ENCODE measurements around the gene CC2D1A.
A peak's percentile ranks its signal among the peaks of the same experiment; 100 is the strongest.

CC2D1A gene

DNA sequence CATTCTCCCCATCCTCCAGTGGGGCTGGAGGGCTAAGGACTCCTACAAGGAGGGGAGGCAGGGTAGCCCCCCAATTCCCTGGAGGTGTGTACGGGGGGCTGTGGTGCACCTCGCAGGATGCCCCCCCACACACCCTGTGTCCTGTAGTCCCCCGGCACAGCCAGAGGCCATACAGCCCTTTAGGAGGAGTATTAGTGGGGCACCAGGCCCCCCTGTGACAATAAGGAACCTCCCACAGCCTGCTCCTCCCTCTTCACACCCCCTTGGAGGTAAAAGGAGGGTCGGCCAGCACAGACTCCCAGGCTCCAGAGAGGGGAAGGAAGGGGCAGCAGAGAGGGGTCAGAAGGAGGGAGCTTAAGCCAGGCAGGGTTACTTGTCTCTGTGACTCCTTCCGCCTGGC is 29.2 kb upstream of the CC2D1A start, which contains the start of gene NANOS3:
Gene NANOS3 (plus strand): TSS at position 301 of the 400 bp plus-strand sequence. CDS start 115 bp downstream, outside the sequence.
- no peak for DNase-seq (ENCODE audit: low read depth in 4 of 4, low spot score in 1 of 4)

DNA sequence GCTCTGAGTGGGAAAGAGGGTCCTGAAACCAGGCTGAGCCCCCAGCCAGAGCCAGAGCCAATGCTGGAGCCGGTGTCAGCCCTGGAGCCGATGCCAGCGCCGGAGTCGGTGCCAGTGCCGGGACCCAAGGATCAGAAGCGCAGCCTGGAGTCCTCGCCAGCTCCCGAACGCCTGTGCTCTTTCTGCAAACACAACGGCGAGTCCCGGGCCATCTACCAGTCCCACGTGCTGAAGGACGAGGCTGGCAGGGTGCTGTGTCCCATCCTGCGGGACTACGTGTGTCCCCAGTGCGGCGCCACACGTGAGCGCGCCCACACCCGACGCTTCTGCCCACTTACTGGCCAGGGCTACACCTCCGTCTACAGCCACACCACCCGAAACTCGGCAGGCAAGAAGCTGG is 28.7 kb upstream of the CC2D1A start:
- no peak for DNase-seq (ENCODE audit: low read depth in 4 of 4, low spot score in 1 of 4)

GRCh38 chr19:13880059-13881043 is 25.6 kb upstream of the CC2D1A start:
- DNase-seq (ENCODE audit: low read depth in 4 of 4, low spot score in 1 of 4) = peak; percentile 92 to 99 (median 98)

- no peak for DNase-seq (ENCODE audit: low read depth in 4 of 4, low spot score in 1 of 4)
Measured at GRCh38 chr19:13881251-13881691, 24.7 kb upstream of the CC2D1A start.

GRCh38 chr19:13881692-13882418 is 24.1 kb upstream of the CC2D1A start:
- DNase-seq (ENCODE audit: low read depth in 4 of 4, low spot score in 1 of 4) = no peak

GRCh38 chr19:13882419-13882795 is 23.6 kb upstream of the CC2D1A start:
- no peak for DNase-seq (ENCODE audit: low read depth in 4 of 4, low spot score in 1 of 4)

GRCh38 chr19:13882836-13883235 is 23.2 kb upstream of the CC2D1A start:
- no peak for DNase-seq (ENCODE audit: low read depth in 4 of 4, low spot score in 1 of 4)

DNA sequence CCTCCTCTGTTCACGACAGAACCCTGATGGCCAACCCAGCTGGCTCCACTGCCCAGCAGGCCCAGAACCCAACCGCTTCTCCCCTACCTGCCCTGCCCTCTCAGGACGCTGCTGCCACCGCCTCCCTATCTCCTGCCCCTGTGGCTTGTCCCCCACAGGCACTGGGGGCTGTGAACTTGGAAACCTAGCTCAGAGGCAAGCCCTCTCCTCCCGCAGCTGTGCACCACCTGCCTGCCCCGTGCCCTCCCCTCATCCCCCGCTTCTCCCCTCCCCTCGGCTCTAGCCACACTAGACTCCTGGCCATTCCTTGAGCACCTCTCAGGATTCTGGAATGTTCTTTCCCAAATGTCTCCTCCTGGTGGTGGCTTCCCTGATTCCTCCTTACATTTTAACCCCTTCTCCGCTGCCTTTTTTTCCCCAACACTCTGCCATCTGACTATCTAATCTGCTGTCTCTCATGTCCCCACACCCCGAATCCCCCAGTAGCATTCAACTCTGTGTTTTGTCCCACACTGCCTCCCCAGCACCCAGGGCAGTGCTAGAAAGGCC is 22.4 kb upstream of the CC2D1A start:
- no peak for DNase-seq (ENCODE audit: low read depth in 4 of 4, low spot score in 1 of 4)

- no peak for DNase-seq (ENCODE audit: low read depth in 4 of 4, low spot score in 1 of 4)
Measured at GRCh38 chr19:13884726-13885591, 21.0 kb upstream of the CC2D1A start.

- DNase-seq (ENCODE audit: low read depth in 4 of 4, low spot score in 1 of 4) = no peak
Measured at GRCh38 chr19:13885826-13886365, 20.1 kb upstream of the CC2D1A start.

DNA sequence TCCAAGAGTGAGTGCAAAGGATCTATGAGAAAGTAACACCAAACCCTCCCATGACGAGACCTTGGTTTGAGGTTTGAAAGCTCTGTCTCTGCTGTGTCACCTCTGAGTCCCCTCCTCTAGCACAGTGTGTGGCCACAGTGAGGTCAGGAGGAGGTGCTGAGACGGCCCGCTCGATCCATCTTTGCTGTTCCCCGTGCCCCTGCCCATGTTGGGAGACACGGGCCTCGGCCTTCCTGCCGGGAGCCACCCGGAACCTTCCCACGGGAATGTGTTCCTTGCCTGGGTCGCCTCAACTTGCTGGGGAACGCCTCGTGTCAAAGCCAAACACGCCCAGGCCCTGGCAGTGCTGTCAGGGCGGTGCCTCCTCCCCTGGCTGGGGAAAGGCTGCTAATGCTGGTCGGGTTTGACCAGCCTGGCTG is 19.0 kb upstream of the CC2D1A start:
- DNase-seq (ENCODE audit: low read depth in 4 of 4, low spot score in 1 of 4) = no peak

DNA sequence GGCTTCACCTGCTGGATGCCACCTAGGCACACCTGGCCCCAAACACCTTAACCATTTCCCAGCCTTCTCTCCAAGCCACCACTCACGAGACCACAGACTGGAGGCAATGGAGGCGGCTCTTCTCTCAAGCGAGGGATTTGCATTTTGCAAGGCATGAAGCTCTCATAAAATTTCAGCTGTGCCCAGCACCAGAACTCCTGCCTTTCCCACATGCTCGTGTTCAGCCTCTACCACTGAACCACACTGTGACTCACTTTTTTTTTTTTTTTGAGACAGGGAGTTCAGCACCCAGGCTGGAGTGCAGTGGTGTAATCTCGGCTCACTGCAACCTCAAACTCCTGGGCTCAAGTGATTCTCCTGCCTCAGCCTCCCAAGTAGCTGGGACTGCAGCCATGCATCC is 18.5 kb upstream of the CC2D1A start:
- no peak for DNase-seq (ENCODE audit: low read depth in 4 of 4, low spot score in 1 of 4)

DNA sequence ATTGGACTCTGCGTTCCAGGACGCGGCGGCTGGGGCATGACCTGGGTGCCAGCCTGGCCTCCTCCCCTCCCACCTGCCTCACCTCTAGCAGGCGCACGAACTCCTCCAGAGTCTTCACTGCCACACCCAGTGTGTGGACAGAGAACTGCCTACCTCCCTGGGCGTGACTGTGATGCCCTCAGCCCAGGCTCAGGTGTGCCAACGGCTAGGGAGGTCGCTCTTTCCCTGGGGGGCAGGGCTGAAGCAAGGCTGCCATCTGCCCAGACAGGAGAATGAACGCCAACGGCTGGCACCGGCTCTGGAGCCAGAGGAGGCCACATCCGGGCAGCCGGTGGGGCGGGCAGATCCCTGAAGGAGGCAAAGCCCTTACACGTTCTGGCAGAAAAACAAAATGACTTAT is 17.7 kb upstream of the CC2D1A start:
- no peak for DNase-seq (ENCODE audit: low read depth in 4 of 4, low spot score in 1 of 4)

DNA sequence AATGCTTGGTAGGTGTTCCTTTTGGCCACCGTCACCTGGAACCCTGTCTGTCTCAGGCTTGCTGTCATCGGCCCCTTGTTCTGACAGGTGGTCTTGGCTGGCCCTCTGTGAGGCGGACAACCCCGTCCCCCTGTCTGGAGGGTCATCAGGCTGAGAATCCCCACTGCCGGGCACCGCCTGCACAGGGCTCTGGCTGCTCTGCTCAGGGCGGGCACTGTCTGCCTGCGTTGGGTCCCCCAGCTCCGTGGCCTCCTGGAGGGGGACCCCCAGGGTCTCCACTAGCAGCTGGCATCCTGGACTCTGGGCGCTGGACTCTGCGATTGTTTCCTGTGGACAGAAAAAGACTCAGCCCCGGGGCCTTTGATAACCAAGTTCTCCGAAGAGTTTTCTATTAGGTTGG is 15.9 kb upstream of the CC2D1A start:
- no peak for DNase-seq (ENCODE audit: low read depth in 4 of 4, low spot score in 1 of 4)

DNA sequence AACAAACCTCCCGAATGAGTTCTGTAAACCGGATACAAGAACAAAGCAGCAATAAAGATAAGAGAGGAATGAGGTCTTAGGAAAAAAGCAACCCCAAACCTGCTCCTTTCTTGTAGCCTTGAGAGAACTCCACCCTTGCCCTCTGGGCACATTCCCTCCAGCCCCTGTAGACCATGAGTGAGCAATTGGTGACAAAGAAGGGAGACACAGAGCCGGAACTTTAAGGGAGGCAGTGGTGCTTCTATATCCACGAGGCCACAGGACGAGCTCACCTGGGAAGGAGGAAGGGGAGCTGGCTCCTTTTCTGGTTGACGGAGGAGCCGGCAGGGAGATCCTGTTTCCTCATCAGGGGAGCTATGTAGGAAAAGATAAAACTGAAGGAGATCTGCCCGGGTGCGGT is 13.1 kb upstream of the CC2D1A start:
- no peak for DNase-seq (ENCODE audit: low read depth in 4 of 4, low spot score in 1 of 4)

DNA sequence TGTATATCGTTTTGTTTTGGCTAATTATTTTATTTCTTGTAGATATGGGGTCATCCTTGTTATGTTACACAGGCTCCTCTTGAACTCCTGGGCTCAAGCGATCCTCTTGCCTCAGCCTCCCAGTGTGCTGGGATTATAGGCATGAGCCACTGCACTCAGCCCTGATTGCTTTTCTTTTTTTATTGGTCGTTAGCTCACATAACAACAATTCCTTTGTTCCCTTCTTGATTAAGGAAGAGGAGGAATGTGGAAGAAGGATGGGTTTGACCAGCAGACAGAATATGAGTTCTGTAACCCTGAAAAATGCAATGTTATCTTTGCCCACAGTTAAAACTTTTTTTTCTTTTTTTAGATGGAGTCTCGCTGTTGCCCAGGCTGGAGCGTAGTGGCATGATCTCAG is 11.4 kb upstream of the CC2D1A start:
- DNase-seq (ENCODE audit: low read depth in 4 of 4, low spot score in 1 of 4) = no peak

GRCh38 chr19:13896227-13896626 is 9.8 kb upstream of the CC2D1A start:
- DNase-seq (ENCODE audit: low read depth in 4 of 4, low spot score in 1 of 4) = no peak

DNA sequence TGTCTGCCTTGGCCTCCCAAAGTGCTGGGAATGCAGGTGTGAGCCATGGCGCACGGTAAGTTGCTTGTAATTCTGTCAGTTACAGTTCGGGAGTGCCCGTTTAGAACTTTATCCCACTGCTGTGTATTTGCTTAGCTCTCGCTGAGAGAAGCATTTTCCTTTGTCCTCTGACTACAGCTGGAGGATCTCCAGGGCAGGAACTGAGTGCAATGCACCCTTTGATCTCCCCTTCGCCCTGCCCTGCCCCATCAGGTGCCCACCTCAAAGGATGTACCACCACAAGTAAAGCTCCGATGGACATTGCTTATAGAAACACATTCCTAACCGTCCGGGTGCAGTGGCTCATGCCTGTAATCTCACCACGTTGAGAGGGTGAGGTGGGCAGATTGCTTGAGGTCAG is 6.6 kb upstream of the CC2D1A start:
- no peak for DNase-seq (ENCODE audit: low read depth in 4 of 4, low spot score in 1 of 4)

GRCh38 chr19:13899912-13900584 is 6.0 kb upstream of the CC2D1A start:
- DNase-seq (ENCODE audit: low read depth in 4 of 4, low spot score in 1 of 4) = no peak

GRCh38 chr19:13902993-13903555 is 2.9 kb upstream of the CC2D1A start:
- no peak for DNase-seq (ENCODE audit: low read depth in 4 of 4, low spot score in 1 of 4)

All from stimulated activated CD4-positive, alpha-beta T cell treated with anti-CD3 and anti-CD28 coated beads, Interleukin-1b, Interleukin-23, amount 100 ng/mL, for 24 hours (primary cell).